Epidermal melanocyte (primary cell): ENCODE results near the gene PTPN12.
"Not testable (repeated sequence)": the region's sequence is repeated elsewhere in the genome, so short reads cannot be mapped to it uniquely, and the experiment has no call there.

ENCODE experiments used
- DNase-seq: peaks from one replicate; pipeline ENCODE4 v3.0.0; 2011; ENCODE audit warnings: low spot score; ENCODE audit not compliant: insufficient read length

The PTPN12 gene

DNA sequence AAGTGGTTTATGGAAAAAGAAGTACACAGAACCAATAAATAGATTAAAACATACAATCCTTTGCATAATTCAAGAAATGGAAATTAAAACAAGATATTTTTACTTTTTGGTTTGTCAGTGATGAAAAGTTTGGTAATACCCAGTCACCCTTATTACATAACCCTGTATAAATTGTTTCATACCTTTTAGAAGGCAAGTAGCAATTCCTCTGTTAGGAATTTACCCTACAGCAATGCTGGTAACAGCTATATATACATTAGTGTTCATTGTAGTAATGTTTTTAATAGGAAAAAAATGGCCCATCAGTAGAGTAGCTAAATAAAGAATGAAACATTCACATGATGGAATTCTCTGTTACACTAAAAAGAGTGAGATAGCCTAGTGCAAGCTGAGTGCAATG lies 42.7 kb downstream of the PTPN12 start:
- no peak for DNase-seq

DNA sequence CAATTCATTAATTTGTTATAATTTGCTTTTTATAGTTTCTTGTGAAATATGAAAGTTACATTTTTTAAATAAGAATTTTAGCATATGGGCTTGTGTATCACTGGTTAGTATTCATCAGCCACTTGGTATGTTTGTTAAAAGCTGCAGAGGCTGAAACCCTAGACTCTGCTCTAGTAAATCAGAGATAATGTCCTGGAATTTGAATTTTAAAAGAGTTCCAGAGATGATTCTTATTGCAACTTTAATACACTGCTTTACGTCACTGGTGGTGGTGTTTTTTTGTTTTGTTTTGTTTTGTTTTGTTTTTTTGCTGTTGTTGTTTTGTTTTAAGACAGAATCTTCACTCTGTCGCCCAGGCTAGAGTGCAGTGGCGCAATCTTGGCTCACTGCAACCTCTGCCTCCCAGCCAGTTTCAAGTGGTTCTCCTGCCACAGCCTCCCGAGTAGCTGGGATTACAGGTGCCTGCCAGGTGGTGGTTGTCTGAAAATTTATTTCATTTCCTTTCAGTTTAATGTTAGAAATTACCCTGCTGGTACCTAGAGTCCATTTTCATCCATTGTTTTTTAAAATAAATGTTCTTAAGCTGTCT lies 43.8 kb downstream of the PTPN12 start:
- no peak for DNase-seq

DNA sequence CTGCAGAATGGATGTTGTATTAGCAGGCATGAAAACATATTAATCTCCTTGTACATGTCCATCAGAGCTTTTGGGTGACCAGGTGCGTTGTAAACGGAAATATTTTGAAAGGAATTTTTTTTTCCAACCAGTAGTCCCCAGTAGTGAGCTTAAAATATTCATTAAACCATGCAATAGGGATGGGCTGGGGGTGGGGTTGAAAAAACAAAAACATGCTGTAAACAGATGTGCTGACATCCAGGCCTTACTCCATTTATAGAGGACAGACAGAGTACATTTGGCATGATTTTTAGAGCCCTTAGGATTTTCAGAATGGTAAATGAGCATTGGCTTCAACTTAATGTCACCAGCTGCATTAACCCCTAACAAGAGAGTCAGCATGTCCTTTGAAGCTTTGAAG lies 50.2 kb downstream of the PTPN12 start:
- no peak for DNase-seq

DNA sequence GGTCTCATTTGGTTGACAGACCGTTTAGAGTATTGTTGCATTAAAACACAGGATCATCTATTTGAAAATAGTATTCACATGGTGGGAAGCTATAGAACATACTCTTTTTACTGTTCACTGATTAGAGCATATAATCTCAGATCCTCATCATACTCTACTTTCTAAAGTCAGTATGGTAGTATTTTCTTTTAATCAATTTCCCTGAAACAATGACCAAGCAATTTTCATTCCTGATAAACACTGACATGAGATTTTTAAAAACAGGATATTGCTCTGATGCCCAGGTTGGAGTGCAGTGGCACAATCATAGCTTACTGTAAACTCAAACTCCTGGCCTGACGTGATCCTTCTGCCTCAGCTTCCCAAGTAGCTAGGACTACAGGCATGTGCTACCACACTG lies 63.9 kb downstream of the PTPN12 start:
- no peak for DNase-seq

DNA sequence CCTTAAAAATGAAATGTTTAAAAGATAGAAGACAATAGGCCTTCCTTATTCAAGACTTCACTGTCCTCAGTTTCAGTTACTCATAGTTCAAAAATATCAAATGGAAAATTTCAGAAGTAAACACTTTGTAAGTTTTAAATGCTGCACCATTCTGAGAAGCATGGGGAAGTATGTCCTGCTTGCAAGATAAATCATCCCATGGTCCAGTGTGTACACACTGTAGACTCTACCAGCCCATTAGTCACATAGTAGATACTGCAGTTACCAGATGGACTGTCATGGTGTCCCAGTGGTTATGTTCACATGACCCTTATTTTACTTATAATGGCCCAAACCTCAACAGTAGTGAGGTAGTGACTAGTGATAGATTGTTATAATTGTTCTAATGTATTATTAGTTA lies 69.5 kb downstream of the PTPN12 start:
- no peak for DNase-seq

DNA sequence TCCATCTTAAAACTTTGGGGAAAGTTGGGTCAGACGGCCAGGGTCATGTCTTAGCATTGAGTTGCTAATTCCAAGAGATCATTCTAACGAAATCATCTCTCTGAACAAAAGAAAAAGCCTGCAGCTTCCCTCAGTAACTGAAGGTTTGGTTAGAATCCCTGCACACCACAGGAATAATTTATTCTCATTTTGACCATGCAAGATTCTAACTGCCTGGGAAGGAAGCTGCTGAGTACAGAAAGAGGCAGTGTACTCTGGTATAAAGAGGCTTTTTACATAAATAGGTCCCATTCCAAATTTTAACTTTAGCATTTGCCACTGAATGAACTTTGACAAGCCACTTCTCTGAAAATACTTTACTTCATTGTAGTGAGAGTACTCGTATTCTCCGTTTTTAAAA lies 82.2 kb downstream of the PTPN12 start:
- no peak for DNase-seq

DNA sequence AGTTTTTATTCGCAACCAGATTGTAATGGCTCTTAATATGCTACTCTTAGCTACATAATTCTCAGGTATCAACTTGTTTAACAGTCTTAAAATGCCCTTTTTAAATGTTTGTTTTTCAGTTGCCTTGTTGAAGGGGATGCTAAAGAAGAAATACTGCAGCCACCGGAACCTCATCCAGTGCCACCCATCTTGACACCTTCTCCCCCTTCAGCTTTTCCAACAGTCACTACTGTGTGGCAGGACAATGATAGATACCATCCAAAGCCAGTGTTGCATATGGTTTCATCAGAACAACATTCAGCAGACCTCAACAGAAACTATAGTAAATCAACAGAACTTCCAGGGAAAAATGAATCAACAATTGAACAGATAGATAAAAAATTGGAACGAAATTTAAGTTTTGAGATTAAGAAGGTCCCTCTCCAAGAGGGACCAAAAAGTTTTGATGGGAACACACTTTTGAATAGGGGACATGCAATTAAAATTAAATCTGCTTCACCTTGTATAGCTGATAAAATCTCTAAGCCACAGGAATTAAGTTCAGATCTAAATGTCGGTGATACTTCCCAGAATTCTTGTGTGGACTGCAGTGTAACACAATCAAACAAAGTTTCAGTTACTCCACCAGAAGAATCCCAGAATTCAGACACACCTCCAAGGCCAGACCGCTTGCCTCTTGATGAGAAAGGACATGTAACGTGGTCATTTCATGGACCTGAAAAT lies 89.7 kb downstream of the PTPN12 start:
- no peak for DNase-seq

DNA sequence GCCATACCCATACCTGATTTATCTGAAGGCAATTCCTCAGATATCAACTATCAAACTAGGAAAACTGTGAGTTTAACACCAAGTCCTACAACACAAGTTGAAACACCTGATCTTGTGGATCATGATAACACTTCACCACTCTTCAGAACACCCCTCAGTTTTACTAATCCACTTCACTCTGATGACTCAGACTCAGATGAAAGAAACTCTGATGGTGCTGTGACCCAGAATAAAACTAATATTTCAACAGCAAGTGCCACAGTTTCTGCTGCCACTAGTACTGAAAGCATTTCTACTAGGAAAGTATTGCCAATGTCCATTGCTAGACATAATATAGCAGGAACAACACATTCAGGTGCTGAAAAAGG lies 90.2 kb downstream of the PTPN12 start:
- no peak for DNase-seq

DNA sequence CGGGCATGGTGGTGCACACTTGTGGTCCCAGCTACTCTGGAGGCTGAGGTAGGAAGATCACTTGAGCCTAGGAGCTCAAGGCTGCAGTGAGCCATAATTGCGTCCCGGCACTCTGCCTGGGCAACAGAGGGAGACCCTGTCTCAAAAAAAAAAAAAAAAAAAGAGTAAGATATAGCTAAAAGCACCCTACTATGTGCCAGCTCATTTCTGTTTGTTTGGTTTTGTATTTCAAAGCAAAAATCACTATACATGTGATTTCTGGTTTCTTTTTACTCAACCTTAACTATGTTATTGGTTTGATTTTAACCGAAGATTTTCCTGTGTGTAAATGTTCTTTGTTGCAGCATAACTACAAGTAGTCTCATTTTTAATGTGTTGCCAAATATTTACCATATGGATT lies 92.7 kb downstream of the PTPN12 start:
- DNase-seq: no peak

DNA sequence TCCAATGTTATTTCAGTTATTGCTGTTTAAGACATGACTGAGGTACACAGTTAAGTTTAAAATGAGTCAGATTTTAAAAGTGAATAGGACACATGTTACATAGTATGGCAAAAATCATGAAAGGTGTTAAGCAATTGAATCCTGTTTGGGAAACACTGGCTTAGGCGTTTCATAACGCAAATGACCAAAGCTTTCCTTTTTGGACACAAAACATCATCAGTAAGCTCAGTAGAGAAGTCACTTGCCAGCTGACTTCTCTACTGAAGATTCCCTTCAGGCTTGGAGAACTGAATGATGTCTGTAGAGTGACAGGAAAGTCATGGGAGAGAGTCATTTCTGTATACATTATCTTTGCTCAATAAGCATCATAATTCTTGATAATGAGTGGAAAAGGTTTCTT lies 94.7 kb downstream of the PTPN12 start:
- DNase-seq: no peak

DNA sequence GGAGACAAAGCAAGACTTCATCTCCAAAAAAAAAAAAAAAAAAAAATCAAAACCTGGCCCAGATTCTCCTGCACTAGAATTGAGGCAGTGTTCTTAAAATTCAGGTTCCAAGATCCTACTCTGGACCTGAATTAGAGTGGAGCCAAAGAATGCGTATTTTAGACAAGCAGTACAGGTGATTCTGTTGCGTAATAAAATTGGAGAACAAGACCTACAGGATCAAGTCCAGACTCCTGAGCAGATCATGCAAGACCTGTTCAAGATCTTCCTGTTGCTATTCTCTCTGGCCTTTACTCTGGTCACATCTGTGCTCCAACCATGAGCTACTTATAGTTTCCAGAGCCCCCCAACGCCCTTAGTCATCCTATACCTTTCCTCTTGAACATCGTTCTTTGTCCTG lies 107.7 kb downstream of the PTPN12 start:
- no peak for DNase-seq

DNA sequence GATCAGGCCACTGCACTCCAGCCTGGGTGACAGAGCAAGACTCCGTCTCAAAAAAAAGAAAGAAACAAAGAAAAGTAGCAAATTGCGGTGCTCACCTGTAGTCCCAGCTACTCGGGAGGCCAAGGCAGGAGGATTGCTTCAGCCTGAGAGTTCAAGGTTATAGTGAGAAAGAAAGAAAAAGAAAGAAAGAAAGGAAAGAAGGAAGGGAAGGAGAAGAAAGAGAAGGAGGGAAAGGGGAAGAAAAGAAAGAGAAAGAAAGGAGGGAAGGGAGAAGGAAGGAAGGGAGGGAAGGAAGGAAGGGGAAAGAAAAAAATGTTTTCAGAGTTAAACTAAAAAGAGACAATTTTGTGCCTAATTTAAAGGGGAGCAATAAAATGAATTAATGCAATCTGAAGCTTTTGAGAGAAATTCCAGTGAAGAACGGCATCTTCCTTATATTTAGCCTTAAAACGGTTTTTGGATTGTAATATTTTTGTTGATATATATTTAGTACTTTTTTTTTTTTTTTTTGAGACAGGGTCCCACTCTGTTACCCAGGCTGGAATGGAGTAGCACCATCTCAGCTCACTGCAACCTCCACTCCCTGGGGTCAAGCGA lies 111.7 kb downstream of the PTPN12 start:
- DNase-seq: no peak

DNA sequence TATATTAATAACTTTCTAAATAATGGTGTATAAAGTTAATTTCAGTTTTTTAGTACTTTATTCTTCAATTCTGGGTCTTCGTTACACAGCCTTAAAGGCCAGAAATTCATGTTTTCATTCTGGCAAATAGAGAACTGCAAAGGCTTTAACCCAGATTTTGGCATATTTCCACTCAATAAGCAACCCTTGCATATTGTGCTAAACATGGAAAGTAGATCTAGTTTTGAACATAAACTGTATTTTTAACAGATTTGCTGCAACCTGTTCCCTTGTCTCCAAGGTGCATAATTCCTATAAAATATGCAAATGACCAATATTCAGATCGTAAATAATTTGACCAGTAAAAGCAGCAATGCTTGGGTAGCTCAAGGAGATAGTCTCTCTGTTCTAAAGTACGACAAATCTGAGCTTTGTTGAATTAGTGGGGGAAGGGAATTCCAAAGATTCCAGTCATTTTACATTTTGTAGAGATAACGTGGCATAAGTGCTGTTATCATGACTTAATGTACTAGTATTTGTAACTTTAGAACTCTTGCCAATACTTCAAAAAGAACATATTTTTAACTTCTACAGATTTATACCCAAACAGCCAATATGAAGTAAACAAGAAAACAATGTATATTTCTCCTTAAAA lies 112.7 kb downstream of the PTPN12 start:
- DNase-seq: no peak

DNA sequence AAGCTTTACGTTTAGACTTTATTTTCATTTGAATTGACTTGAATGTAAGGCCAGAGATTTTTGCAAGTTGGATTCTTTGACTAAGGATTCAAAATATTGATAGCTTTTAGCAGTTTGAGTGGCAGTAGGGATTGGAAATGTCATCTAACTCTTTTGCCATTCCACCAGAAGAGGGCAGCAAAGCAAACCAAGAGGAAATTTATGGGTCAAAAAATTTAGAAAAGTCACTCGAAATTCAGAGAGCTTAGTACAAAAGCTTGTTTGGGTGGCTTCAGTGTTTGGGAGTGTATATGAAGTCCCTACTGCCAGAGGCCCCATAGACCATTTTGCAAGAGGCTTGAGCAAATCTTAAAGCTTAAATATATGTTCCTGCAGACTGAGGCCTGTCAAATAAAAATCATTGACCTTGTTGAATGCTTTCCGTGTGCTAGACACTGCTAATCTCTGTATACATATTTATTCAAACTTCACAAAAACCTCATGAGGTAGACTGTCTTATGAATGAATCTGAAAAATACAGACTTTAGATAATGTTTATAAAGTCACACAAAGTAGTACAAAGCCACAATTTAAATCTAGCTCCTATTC lies 114.6 kb downstream of the PTPN12 start:
- DNase-seq: peak; percentile 24

DNA sequence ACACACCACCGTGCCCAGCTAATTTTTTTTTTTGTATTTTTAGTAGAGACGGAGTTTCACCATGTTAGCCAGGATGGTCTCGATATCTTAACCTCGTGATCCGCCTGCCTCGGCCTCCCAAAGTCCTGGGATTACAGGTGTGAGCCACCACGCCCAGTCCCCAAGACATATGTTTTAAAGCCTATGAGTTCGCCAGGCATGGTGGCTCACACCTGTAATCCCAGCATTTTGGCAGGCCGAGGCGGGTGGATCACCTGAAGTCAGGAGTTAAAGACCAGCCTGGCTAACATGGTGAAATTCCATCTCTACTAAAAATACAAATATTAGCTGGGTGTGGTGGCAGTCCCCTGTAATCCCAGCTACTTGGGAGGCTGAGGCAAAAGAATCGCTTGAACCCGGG lies 115.7 kb downstream of the PTPN12 start:
- not testable (repeated sequence) for DNase-seq

DNA sequence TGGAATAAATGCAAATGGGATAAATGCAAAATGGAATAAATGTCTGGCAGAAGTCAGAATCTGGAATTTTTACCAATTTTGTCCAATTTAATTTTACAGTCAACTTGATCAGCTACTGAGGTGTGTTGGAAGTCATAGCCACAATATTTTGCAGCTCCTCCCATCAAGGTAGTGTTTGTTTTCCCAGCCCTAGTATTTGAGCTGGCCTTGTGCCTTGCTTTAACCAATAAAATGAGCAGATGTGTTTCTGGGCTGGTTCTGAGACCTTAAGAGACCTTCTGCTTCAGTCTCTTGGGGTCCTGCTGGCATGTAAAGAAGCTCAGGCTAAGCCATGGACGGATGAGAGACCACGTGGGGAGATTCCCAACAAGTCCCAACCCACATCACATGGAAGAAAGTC lies 116.5 kb downstream of the PTPN12 start:
- no peak for DNase-seq

DNA sequence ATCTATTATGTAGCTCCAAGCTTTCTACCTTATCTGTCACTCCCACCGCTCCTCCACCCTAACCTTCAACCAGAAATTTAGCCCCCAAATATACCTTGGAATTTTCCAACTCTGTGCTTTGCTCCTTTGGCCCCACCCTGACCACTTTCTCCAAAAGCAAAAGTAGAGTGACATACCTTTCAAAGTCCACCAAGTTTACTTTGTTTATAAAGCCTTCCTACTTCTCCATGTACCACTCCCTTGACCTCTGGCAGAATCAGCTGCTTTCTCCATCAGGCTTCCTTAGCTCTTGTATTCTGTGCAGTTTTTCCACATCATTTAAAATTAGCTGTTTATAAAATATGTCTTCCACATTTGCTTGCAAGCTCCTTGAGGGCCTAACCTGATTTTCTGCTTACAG lies 118.3 kb downstream of the PTPN12 start:
- DNase-seq: no peak

DNA sequence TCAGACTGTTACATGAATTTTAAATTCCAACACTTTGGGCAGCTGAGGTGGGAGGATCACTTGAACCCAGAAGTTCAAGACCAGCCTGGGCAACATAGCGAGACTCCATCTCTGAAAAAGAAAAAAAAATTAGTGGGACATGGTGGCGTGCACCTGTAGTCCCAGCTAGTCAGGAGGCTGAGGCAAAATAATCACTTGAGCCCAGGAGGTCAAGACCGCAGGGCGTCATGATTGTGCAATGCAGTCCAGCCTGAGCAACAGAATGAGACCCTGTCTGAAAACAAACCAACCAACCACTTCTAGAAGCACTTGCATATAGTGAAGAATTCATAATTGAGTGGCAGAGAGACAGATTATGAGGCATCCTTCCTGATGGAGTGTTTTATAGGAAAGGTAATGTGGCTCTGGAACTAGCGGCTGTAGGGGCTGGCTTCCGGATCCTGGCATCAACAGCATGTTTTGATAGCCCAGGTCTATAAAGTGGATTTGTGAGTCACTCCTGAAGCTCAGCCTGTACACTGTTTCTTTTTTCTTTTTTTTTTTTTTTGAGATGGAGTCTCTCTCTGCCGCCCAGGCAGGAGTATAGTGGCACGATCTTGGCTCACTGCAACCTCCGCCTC lies 118.9 kb downstream of the PTPN12 start:
- no peak for DNase-seq

DNA sequence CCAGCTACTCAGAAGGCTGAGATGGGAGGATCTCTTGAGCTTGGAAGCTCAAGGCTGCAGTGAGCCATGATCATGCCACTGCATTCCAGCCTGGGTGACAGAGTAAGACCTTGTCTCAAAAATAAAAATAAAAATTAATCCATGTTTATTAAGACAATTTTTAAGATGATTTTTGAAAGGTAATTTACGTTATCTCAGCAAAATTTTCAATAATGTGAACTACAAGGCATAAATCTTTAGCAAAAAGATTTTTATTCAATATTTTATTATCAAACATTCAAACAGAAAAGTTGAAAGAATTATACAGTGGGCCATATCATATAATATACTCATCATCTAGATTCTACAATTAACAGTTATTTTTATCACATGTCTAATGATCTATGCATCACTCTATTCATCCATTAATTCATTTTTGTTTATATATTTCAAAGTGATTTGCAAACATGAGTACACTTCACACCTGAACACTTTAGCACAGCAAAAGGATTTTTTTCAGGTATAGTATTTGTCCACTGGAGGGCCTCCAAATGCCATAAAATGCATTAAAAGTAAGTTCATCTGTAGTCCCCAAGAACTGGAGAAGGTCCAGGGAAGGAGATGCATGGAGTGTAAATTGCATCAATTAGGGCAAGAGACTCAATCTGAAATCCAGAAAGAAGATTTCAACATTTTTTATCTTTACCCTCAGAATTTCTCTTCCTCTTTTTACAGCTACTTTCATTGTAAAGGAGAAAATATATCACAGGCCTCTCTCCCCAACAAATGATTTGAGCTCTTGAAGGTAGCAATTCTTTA lies 120.5 kb downstream of the PTPN12 start:
- DNase-seq: no peak

DNA sequence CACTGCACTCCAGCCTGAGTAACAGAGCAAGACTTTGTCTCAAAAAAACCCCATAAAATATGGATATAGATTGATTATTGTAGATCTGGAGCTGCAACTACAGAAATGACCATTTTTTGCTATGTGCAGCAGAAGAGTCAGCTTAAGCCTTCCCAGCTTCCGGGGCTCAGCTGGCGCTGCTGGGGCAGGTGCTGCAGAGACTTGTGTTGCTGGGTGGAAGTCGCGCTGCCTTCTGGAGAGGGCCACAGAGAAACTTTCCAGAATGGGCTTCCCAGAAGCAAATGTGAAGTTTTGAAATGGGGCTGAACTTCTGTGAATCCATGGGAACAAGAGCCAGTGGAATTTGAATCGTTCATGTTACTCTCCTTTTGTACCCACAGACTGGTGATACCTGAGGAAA lies 121.8 kb downstream of the PTPN12 start:
- DNase-seq: no peak

DNA sequence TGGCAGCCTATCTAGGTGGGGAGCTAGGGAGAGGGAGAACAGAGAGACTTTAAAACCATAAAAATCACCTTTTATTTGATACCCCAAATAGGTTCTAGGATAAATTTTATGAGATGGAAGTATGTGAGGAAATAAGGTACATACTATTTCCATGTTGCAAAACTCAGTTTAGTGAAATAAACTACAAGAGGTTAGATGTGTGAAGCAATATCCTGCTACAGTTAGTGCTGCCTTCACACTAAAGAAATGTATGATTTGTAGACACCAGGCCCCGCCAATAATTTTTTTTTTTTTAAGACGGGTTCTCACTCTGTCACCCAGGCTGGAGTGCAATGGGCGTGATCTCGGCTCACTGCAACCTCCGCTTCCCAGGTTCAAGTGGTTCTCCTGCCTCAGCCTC lies 124.7 kb downstream of the PTPN12 start:
- DNase-seq: no peak
